ENCODE measurements around the gene SETBP1.

SETBP1 gene

DNA sequence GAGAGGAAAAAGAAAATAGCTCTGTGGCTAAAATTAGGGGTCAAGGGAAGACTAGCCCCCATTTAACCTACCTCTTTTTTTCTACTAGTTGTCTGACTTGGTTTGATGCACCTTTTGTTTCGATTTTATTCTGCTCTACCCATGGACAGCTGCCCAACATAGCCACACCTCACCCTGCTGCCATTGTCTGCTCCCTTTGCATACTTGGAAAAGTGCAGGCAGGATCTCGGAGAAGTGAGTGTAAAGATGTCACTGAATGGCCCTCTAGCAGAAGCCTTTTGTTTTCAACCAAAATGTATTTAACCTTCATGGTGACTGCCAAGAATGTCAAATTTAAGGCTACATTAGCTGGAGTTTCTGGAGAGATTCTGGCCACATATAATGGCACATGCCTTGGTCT lies 62.9 kb downstream of the SETBP1 start:
- no peak for DNase-seq (ENCODE audit: insufficient read length, low spot score)
- no peak for TF ChIP-seq CTCF (IDR thresholded peaks at IDR 0.05; ENCODE audit: insufficient read depth, missing control alignments)
- no peak for FAIRE-seq

- FAIRE-seq = no peak
- peak; percentile 15 for TF ChIP-seq CTCF (IDR thresholded peaks at IDR 0.05; ENCODE audit: insufficient read depth, missing control alignments)
- DNase-seq (ENCODE audit: insufficient read length, low spot score) = no peak
Observed at GRCh38 chr18:44744161-44745121, 63.8 kb downstream of the SETBP1 start.

DNA sequence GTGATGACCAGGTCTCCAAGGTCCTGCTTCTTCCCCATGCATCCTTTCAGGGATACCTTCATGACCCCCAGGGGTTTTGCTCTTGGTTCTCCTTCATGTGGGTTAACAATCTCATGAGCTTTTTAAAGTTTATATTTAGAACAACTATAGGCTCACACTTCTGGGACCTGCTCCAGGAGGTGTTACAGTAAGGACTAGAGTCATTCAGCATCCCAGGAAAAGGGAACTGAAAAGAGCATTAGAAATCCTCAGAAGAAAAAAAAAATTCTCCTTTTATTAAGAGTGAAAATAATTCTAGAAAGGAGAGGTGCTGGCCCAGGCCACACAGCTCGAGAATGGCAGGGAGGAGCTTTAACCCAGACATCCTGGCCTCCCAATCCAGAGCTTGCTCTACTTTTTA lies 66.5 kb downstream of the SETBP1 start:
- DNase-seq (ENCODE audit: insufficient read length, low spot score) (no peak), FAIRE-seq (no peak)
- no peak for TF ChIP-seq CTCF (IDR thresholded peaks at IDR 0.05; ENCODE audit: insufficient read depth, missing control alignments)

- no peak for DNase-seq (ENCODE audit: insufficient read length, low spot score)
- no peak for TF ChIP-seq CTCF (IDR thresholded peaks at IDR 0.05; ENCODE audit: insufficient read depth, missing control alignments)
- FAIRE-seq = no peak
Observed at GRCh38 chr18:44748582-44748981, 67.9 kb downstream of the SETBP1 start.

GRCh38 chr18:44750774-44751173 lies 70.1 kb downstream of the SETBP1 start:
- DNase-seq (ENCODE audit: insufficient read length, low spot score) (no peak), FAIRE-seq (no peak)
- no peak for TF ChIP-seq CTCF (IDR thresholded peaks at IDR 0.05; ENCODE audit: insufficient read depth, missing control alignments)

- DNase-seq (ENCODE audit: insufficient read length, low spot score) (no peak), FAIRE-seq (no peak)
- no peak for TF ChIP-seq CTCF (IDR thresholded peaks at IDR 0.05; ENCODE audit: insufficient read depth, missing control alignments)
Observed at GRCh38 chr18:44754567-44754966, 73.9 kb downstream of the SETBP1 start.
